ENCODE data around the gene APOC3. TPM values are rescaled to one million over a fixed set of nuclear protein-coding genes. Genes with fewer than 3 reads are reported as not detected.

APOC3 gene
- total and polyA plus RNA-seq, 12 donors, result 0.12 to 0.64 TPM; not detected in 10

- intact Hi-C loops (cut with DNase I), result loop anchor here in 7 of 10 donors (5.0 to 10.0 kb wide), 9 partner anchors 40 to 435 kb away; partner anchors contain the start of gene APOA1 (in 4 of the 7)
- Histone ChIP-seq H3K4me1 (peaks cover 2 to 18% (median 15%) of the 10 kb centered on the region in 9 donors), H3K9me3 (no peaks in the 10 kb centered on the region), H3K36me3 (no peaks in the 10 kb centered on the region), H3K27me3 (no peaks in the 10 kb centered on the region), H3K4me3 (no peak overlapping the region), H3K27ac (no peak overlapping the region)
- WGBS, 2 donors, result 78% methylated on average over 8 of the region's 8 CpGs
- DNase-seq, result no peak
- ATAC-seq, result no peak
- TF ChIP-seq CTCF (IDR thresholded peaks at IDR 0.05), result no peak
Measured at GRCh38 chr11:116792144-116792868, 37.4 kb upstream of the APOC3 start.

GRCh38 chr11:116792869-116793771 is 36.6 kb upstream of the APOC3 start:
- H3K9me3 ChIP-seq, result no peaks in the 10 kb centered on the region
- no peaks in the 10 kb centered on the region for H3K36me3 ChIP-seq
- no peak for TF ChIP-seq CTCF (IDR thresholded peaks at IDR 0.05)
- intact Hi-C loops (cut with DNase I), result loop anchor here in 7 of 10 donors (5.0 to 10.0 kb wide), 9 partner anchors 39 to 434 kb away; partner anchors contain the start of gene APOA1 (in 4 of the 7)
- H3K27me3 ChIP-seq, result no peaks in the 10 kb centered on the region
- DNase-seq (no peak), ATAC-seq (no peak)
- no peak overlapping the region for H3K27ac ChIP-seq
- WGBS, 2 donors, result 74 to 84% methylated on average over 8 of the region's 8 CpGs
- H3K4me3 ChIP-seq, result no peak overlapping the region
- peaks cover 0 to 22% (median 15%) of the 10 kb centered on the region in 9 donors for H3K4me1 ChIP-seq

GRCh38 chr11:116793772-116794097 is 36.0 kb upstream of the APOC3 start:
- Histone ChIP-seq H3K4me1 (peaks cover 0 to 20% (median 10%) of the 10 kb centered on the region in 9 donors), H3K27me3 (no peaks in the 10 kb centered on the region), H3K9me3 (no peaks in the 10 kb centered on the region), H3K27ac (no peak overlapping the region), H3K36me3 (no peaks in the 10 kb centered on the region), H3K4me3 (no peak overlapping the region)
- DNase-seq, result no peak
- no peak for TF ChIP-seq CTCF (IDR thresholded peaks at IDR 0.05)
- intact Hi-C loops (cut with DNase I), result loop anchor here in 7 of 10 donors (5.0 to 10.0 kb wide), 9 partner anchors 39 to 434 kb away; partner anchors contain the start of gene APOA1 (in 4 of the 7)
- WGBS, 2 donors, result 97 to 100% methylated on average over 1 of the region's 1 CpG
- ATAC-seq, result no peak

GRCh38 chr11:116794851-116795250 is 34.9 kb upstream of the APOC3 start:
- no peaks in the 10 kb centered on the region for H3K9me3 ChIP-seq
- intact Hi-C loops (cut with DNase I), result loop anchor here in 7 of 10 donors (5.0 to 10.0 kb wide), 9 partner anchors 37 to 432 kb away; partner anchors contain the start of gene APOA1 (in 4 of the 7)
- no peak for TF ChIP-seq CTCF (IDR thresholded peaks at IDR 0.05)
- H3K36me3 ChIP-seq, result no peaks in the 10 kb centered on the region
- DNase-seq, result no peak
- H3K27ac ChIP-seq, result no peak overlapping the region
- WGBS, 2 donors, result 69 to 80% methylated on average over 2 of the region's 2 CpGs
- H3K4me1 ChIP-seq, result peaks cover 0 to 26% (median 10%) of the 10 kb centered on the region in 9 donors
- no peak overlapping the region for H3K4me3 ChIP-seq
- ATAC-seq, result no peak
- no peaks in the 10 kb centered on the region for H3K27me3 ChIP-seq

Measured in heart right ventricle (tissue), 16 donors.